H1 (cell line): Measurements from ENCODE around the gene LRP3. TPM values are rescaled to one million over a fixed set of nuclear protein-coding genes. Genes with fewer than 3 reads are reported as not detected.
A peak's percentile ranks its signal among the peaks of the same experiment; 100 is the strongest.

Experiments used
- CTCF ChIA-PET: fragments of 300-600 bp; sonication (Branson Sonifier 250); formaldehyde crosslinking; loops from one replicate; lab custom pipeline; 2021; ENCODE audit not compliant: partially characterized antibody; lab: Charles Lee
- POLR2A ChIA-PET: fragments of 300-600 bp; sonication (Branson Sonifier 250); formaldehyde crosslinking; loops from one replicate; lab custom pipeline; 2021; ENCODE audit warnings: inconsistent platforms; ENCODE audit not compliant: partially characterized antibody; lab: Charles Lee
- DNase-seq, 2 experiments: peaks; one replicate each; pipeline versions ENCODE4 v3.0.0 to v3.0.0-alpha.2; 2010 to 2022; ENCODE audit warnings: low spot score in 2 of 2, low read depth in 1 of 2, mixed read lengths in 1 of 2
- FAIRE-seq: peaks from 2 replicates; lab custom pipeline; 2011; peaks lifted over from hg19 to GRCh38; lab: Jason Lieb, UNC
- H2AFZ ChIP-seq: 2 replicates; pipeline ENCODE4 v1.8.1; 2012; ENCODE audit warnings: low read length, inconsistent platforms
- H2AK5ac ChIP-seq: 2 replicates; pipeline ENCODE4 v1.6.1; 2013; ENCODE audit warnings: low read depth, low read length
- H2BK120ac ChIP-seq: replicated peaks from 2 replicates; pipeline ENCODE3; 2013; ENCODE audit warnings: low read depth, low read length, inconsistent platforms
- H2BK12ac ChIP-seq: 2 replicates; pipeline ENCODE4 v1.6.1; 2013; ENCODE audit warnings: low read depth, low read length
- H2BK15ac ChIP-seq: 2 replicates; pipeline ENCODE4 v1.6.1; 2013; ENCODE audit warnings: low read length
- H2BK20ac ChIP-seq: 2 replicates; pipeline ENCODE4 v1.6.1; 2013; ENCODE audit warnings: low read length
- H2BK5ac ChIP-seq: 2 replicates; pipeline ENCODE4 v1.6.1; 2013; ENCODE audit warnings: low read depth, low read length
- H3K14ac ChIP-seq: 2 replicates; pipeline ENCODE4 v1.6.1; 2013; ENCODE audit warnings: inconsistent platforms; ENCODE audit not compliant: insufficient read length
- H3K18ac ChIP-seq: 2 replicates; pipeline ENCODE4 v1.6.1; 2013; ENCODE audit warnings: low read length; ENCODE audit errors: extremely low read depth
- H3K23ac ChIP-seq: 2 replicates; pipeline ENCODE4 v1.6.1; 2013; ENCODE audit warnings: inconsistent platforms; ENCODE audit not compliant: insufficient read length
- H3K23me2 ChIP-seq: 2 replicates; pipeline ENCODE4 v1.6.1; 2013; ENCODE audit warnings: low read depth, low read length
- H3K27ac ChIP-seq: 2 replicates; pipeline ENCODE4 v1.6.1; 2011; ENCODE audit warnings: low read depth, low read length, inconsistent platforms
- H3K27me3 ChIP-seq, 4 experiments: replicated peaks in 1 of 4; 1 replicate in 1 of 4; 2 replicates in 3 of 4; pipeline versions ENCODE4 v1.6.1 to v1.8.1; 2011 to 2013; ENCODE audit warnings: low read length in 3 of 4, mild to moderate bottlenecking in 3 of 4, inconsistent platforms in 2 of 4, mixed read lengths in 2 of 4, moderate library complexity in 1 of 4; ENCODE audit not compliant: control insufficient read depth in 3 of 4, insufficient read depth in 3 of 4; ENCODE audit errors: extremely low read depth in 1 of 4
- H3K36me3 ChIP-seq, 4 experiments: 2 replicates each; pipeline versions ENCODE4 v1.6.1 to v1.8.1; 2011 to 2013; ENCODE audit warnings: mild to moderate bottlenecking in 4 of 4, low read length in 3 of 4, moderate library complexity in 2 of 4, control low read depth in 1 of 4, inconsistent platforms in 1 of 4; ENCODE audit not compliant: insufficient read depth in 4 of 4, control insufficient read depth in 2 of 4
- H3K4ac ChIP-seq: replicated peaks from 2 replicates; pipeline ENCODE3; 2013; ENCODE audit warnings: low read length, low read depth, mixed read lengths, inconsistent platforms; ENCODE audit not compliant: insufficient read length
- H3K4me1 ChIP-seq, 4 experiments: replicated peaks in 1 of 4; 1 replicate in 1 of 4; 2 replicates in 3 of 4; pipeline versions ENCODE4 v1.6.1 to v1.8.1; 2011 to 2013; ENCODE audit warnings: low read length in 3 of 4, inconsistent platforms in 2 of 4, mixed read lengths in 1 of 4; ENCODE audit not compliant: insufficient read depth in 4 of 4, control insufficient read depth in 3 of 4
- H3K4me2 ChIP-seq, 2 experiments: 2 replicates each; pipeline versions ENCODE4 v1.6.1 to v1.8.1; 2011 to 2013; ENCODE audit warnings: low read depth in 2 of 2, low read length in 2 of 2, control low read depth in 1 of 2, inconsistent platforms in 1 of 2, mild to moderate bottlenecking in 1 of 2; ENCODE audit not compliant: insufficient read depth in 1 of 2
- H3K4me3 ChIP-seq, 4 experiments: fragments of 200-600, 300-600 bp in 1 of 4; sonication (generic), shearing (Covaris generic), sonication (Bioruptor Twin) in 1 of 4; 2 replicates each; pipeline versions ENCODE4 v1.5.1 to v1.8.1; 2011 to 2016; ENCODE audit warnings: low read length in 4 of 4, low read depth in 3 of 4, control low read depth in 2 of 4, inconsistent platforms in 2 of 4, mild to moderate bottlenecking in 2 of 4, mixed read lengths in 1 of 4, moderate library complexity in 1 of 4; ENCODE audit not compliant: insufficient read depth in 2 of 4; ENCODE audit errors: extremely low read depth in 1 of 4
- H3K56ac ChIP-seq: replicated peaks from 2 replicates; pipeline ENCODE3; 2013; ENCODE audit warnings: low read depth, mild to moderate bottlenecking, mixed read lengths, low read length, inconsistent platforms; ENCODE audit not compliant: insufficient read length
- H3K79me1 ChIP-seq: 2 replicates; pipeline ENCODE4 v1.6.1; 2013; ENCODE audit warnings: low read depth, low read length, control low read depth
- H3K79me2 ChIP-seq, 2 experiments: 2 replicates each; pipeline versions ENCODE4 v1.6.1 to v1.8.1; 2012 to 2013; ENCODE audit warnings: low read length in 2 of 2, mild to moderate bottlenecking in 2 of 2, inconsistent platforms in 1 of 2; ENCODE audit not compliant: insufficient read depth in 2 of 2, control insufficient read depth in 1 of 2
- H3K9ac ChIP-seq, 4 experiments: replicated peaks in 1 of 4; 1 replicate in 1 of 4; 2 replicates in 3 of 4; pipeline versions ENCODE4 v1.6.1 to v1.8.1; 2011 to 2013; ENCODE audit warnings: low read depth in 3 of 4, low read length in 3 of 4, control low read depth in 2 of 4, mild to moderate bottlenecking in 2 of 4, moderate library complexity in 2 of 4, inconsistent platforms in 1 of 4; ENCODE audit errors: extremely low read depth in 1 of 4
- H3K9me3 ChIP-seq, 2 experiments: 2 replicates each; pipeline versions ENCODE4 v1.6.1 to v1.8.1; 2012 to 2013; ENCODE audit warnings: mild to moderate bottlenecking in 2 of 2, moderate library complexity in 2 of 2, control low read depth in 1 of 2, inconsistent platforms in 1 of 2, low read depth in 1 of 2, low read length in 1 of 2, mixed read lengths in 1 of 2; ENCODE audit not compliant: insufficient read depth in 2 of 2
- H4K20me1 ChIP-seq, 2 experiments: replicated peaks in 1 of 2; 2 replicates each; pipeline versions ENCODE3 to v1.8.1; 2011 to 2013; ENCODE audit warnings: inconsistent platforms in 2 of 2, low read length in 2 of 2, mild to moderate bottlenecking in 1 of 2; ENCODE audit not compliant: insufficient read depth in 2 of 2, control insufficient read depth in 1 of 2
- H4K5ac ChIP-seq: 2 replicates; pipeline ENCODE4 v1.6.1; 2013; ENCODE audit warnings: low read length, low read depth, mixed read lengths, inconsistent platforms; ENCODE audit not compliant: insufficient read length
- H4K8ac ChIP-seq: 2 replicates; pipeline ENCODE4 v1.8.0; 2013; ENCODE audit warnings: mild to moderate bottlenecking, moderate library complexity, low read length, inconsistent platforms; ENCODE audit not compliant: insufficient read depth; ENCODE audit errors: extremely low read depth
- H4K91ac ChIP-seq: replicated peaks from 2 replicates; pipeline ENCODE3; 2013; ENCODE audit warnings: low read length, mixed read lengths, inconsistent platforms; ENCODE audit not compliant: insufficient read length
- ATF2 ChIP-seq: IDR thresholded peaks from 2 replicates; pipeline ENCODE4 v1.6.1; 2012; ENCODE audit warnings: low read length, inconsistent platforms
- KDM1A ChIP-seq: fragments of 200-600, 300-600 bp; sonication (generic); IDR thresholded peaks from 2 replicates; pipeline ENCODE4 v1.7.1; 2016; ENCODE audit warnings: mild to moderate bottlenecking, low read length, borderline replicate concordance
- KDM4A ChIP-seq: IDR thresholded peaks from one replicate; pipeline ENCODE4 v1.7.1; 2012; ENCODE audit warnings: low read depth, mild to moderate bottlenecking, moderate library complexity, low read length, inconsistent platforms; ENCODE audit not compliant: severe bottlenecking
- PHF8 ChIP-seq: fragments of 200-600 bp; sonication (generic); conservative IDR thresholded peaks from 2 replicates; pipeline ENCODE4 v1.7.1; 2012; ENCODE audit warnings: low read depth, mild to moderate bottlenecking, inconsistent platforms, low read length, moderate library complexity
- TAF1 ChIP-seq: IDR thresholded peaks from 2 replicates; pipeline ENCODE4 v1.6.1; 2011; ENCODE audit warnings: mild to moderate bottlenecking, low read depth, low read length
- TEAD4 ChIP-seq: IDR thresholded peaks from 2 replicates; pipeline ENCODE4 v1.6.1; 2012; ENCODE audit warnings: low read depth, low read length, inconsistent platforms, mixed read lengths
- WGBS, 2 experiments: shearing (Covaris generic) in 1 of 2; methylation state at CpG; one replicate each; pipeline versions ENCODE4 v1.1.6 to v1.1.7; 2013 to 2015; ENCODE audit warnings: low lambda C conversion rate in 2 of 2, mixed read lengths in 2 of 2, inconsistent platforms in 1 of 2, low coverage in 1 of 2, missing lambda C conversion rate in 1 of 2; ENCODE audit not compliant: insufficient replicate concordance in 2 of 2, insufficient coverage in 1 of 2, insufficient read length in 1 of 2; ENCODE audit errors: extremely low coverage in 1 of 2, missing lambda C conversion rate in 1 of 2; 5-methylcytosine and 5-hydroxymethylcytosine counted together
- polyA plus RNA-seq, 7 experiments: library from polyadenylated mRNA; depleted of rRNA in 3 of 7; stranded (reverse) in 5 of 7; unstranded in 2 of 7; fragments of >200 nt in 5 of 7; fragments of 200-250 nt in 2 of 7; gene quantifications; 1 replicate in 5 of 7; 2 replicates in 1 of 7; 4 replicates in 1 of 7; pipeline versions ENCODE4 v1.2.1 to v1.2.3, GENCODE V29; 2011 to 2013; ENCODE audit warnings: missing spikeins in 2 of 7, mixed read lengths in 2 of 7
- total RNA-seq: library from RNA; stranded (reverse); fragmentation: NEBNext Ultra II Directional; extraction: Animal tissue kit (Norgen Biotek cat#: 25700); gene quantifications from 2 replicates; pipeline ENCODE4 v1.2.1, GENCODE V29; 2021

LRP3 gene
- total and polyA plus RNA-seq, 2 of the 8 experiments (the other 6 are each of a cell fraction or from before 2014, with no cell fraction given): 30.3 to 33.7 TPM

GRCh38 chr19:33175156-33175782 lies 18.9 kb upstream of the LRP3 start:
- no peak overlapping the region for H2BK5ac ChIP-seq
- H3K4me3 ChIP-seq: 0 out of 8 replicates have a peak overlapping the region, but pooled peaks of 1 of the 4 experiments have one; percentile 91
- H3K79me1 ChIP-seq: peaks cover 3% of the 10 kb centered on the region; the same call in 1 of the 2 replicates
- TF ChIP-seq ATF2 (no peak), PHF8 (no peak), KDM1A (no peak), KDM4A (no peak), TAF1 (no peak), TEAD4 (no peak)
- peak overlapping the region; percentile 66 to 95; a peak in 2 of 4 replicates for H3K4me2 ChIP-seq
- peaks cover 0 to 5% of the 10 kb centered on the region in 2 experiments for H4K20me1 ChIP-seq
- H3K14ac ChIP-seq: no peak overlapping the region
- no peak overlapping the region for H3K9ac ChIP-seq
- H2BK15ac ChIP-seq: no peak overlapping the region
- H3K36me3 ChIP-seq: no peaks in the 10 kb centered on the region
- no peak overlapping the region for H2AFZ ChIP-seq
- whole genome bisulfite sequencing, 2 experiments: 90% methylated on average over 10 of the region's 10 CpGs; no CpG with 5 or more reads in 1 of the 2 experiments
- ChIA-PET CTCF (interaction anchor here (0.9 to 4.9 kb wide), 12 partner anchors 8 to 49 kb away, joined by 3 to 19 read pairs (median 8); no protein-coding TSS in a partner anchor), POLR2A (interaction anchor here (0.6 to 2.8 kb wide), 7 partner anchors 9 to 1206 kb away, joined by 3 to 15 read pairs (median 3); no protein-coding TSS in a partner anchor)
- DNase-seq (no peak), FAIRE-seq (no peak)
- no peaks in the 10 kb centered on the region for H3K9me3 ChIP-seq
- no peak overlapping the region for H4K91ac ChIP-seq
- H3K4ac ChIP-seq: no peak overlapping the region
- no peak overlapping the region for H3K56ac ChIP-seq
- no peak overlapping the region for H2BK20ac ChIP-seq
- H3K27ac ChIP-seq: no peak overlapping the region
- H3K79me2 ChIP-seq: 0 out of 4 replicates have a peak, but pooled peaks cover 0 to 3% of the 10 kb centered on the region in 2 experiments
- no peak overlapping the region for H2AK5ac ChIP-seq
- no peak overlapping the region for H2BK12ac ChIP-seq
- no peak overlapping the region for H3K23ac ChIP-seq
- no peak overlapping the region for H4K5ac ChIP-seq
- H3K4me1 ChIP-seq: peaks cover 0 to 3% (median under 1%) of the 10 kb centered on the region in 4 experiments; a peak in 3 of 7 replicates
- H2BK120ac ChIP-seq: no peak overlapping the region
- H3K23me2 ChIP-seq: peaks cover 12% of the 10 kb centered on the region
- H4K8ac ChIP-seq: no peak overlapping the region; the same call in 1 of the 2 replicates
- H3K27me3 ChIP-seq: peaks cover 0 to 2% (median 1%) of the 10 kb centered on the region in 4 experiments; a peak in 3 of 7 replicates
- no peak overlapping the region for H3K18ac ChIP-seq
